GM18507 (cell line): ENCODE results near the gene FAM131A.

ENCODE experiments used
- DNase-seq: peaks from one replicate; pipeline ENCODE4 v3.0.0; 2011; ENCODE audit warnings: low read depth; ENCODE audit not compliant: insufficient read length; ENCODE audit errors: extremely low spot score
- FAIRE-seq: peaks from 2 replicates; lab custom pipeline; 2011; peaks lifted over from hg19 to GRCh38; lab: Jason Lieb, UNC

Gene FAM131A

DNA sequence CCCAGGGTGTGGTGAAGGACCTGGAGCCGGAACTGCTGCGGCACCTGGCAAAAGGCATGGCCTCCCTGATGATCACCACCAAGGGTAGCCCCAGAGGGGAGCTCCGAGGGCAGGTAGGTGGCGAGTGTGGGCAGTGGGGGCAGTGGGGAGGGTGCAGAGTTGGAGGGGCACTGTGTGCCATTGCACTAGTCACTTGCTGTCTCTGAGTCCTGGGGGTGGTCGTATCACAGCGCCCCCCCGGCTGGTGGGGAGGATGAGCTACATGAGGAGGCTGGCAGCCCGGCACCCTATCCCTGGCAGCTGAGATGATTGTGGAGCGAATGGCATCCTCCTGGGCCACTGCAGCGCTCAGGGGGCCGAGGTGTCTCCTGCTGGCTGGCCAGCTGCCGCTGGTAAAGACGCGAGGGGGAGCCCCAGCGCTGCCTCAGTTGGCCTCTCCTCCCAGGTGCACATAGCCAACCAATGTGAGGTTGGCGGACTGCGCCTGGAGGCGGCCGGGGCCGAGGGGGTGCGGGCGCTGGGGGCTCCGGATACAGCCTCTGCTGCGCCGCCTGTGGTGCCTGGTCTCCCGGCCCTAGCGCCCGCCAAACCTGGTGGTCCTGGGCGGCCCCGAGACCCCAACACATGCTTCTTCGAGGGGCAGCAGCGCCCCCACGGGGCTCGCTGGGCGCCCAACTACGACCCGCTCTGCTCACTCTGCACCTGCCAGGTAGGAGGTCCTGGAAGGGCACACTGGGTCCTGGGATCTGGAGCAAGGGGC is 48.8 kb downstream of the FAM131A start:
- no peak for DNase-seq
- no peak for FAIRE-seq

DNA sequence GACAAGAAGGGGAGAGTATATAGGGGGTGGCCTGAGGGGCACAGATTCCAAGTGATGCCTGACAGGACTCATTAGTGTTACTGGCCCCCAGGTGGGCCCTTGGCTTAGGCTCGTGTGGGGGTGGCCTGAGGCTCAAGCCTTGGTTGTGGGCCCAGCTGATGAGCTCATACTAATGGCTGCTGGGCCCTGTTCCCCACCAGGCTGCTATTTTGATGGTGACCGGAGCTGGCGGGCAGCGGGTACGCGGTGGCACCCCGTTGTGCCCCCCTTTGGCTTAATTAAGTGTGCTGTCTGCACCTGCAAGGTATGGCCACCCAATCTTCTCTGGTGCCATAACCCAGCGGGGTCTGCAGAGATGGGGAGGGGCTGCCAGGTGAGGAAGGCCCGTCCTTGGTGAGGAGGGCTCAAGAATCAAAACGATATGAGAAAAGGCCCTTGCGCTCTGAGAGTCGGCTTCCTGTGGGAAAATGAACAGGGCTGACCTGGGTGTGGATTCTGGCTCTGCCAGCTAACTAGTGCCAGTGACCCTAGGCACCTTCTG is 49.8 kb downstream of the FAM131A start:
- DNase-seq: no peak
- no peak for FAIRE-seq

DNA sequence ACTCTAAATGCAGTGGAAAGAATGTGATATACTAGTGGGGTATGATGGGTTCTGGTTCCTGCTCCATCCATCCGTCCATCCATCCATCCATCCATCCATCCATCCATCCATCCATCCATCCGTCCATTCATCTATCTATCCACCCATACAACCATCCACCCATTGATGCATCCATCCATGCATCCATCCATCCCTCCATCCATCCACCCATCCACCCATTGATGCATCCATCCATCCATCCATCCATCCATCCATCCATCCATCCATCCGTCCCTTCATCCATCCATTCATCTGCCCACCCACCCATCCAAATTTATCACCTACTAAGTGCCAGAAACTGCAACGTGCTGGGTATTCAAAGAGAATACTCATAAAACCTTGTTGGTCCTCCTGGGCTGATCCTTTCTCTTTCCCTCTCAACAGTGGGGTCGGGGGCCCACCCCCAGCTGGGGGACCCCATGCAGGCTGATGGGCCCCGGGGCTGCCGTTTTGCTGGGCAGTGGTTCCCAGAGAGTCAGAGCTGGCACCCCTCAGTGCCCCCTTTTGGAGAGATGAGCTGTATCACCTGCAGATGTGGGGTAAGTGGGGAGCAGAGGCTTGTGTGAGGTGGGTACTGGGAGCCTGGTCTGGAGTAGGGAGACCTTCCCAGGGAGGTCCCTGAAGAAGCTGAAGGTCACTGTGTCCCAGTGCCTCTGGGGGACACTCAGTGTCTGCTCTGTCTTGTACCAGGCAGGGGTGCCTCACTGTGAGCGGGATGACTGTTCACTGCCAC is 51.0 kb downstream of the FAM131A start:
- no peak for FAIRE-seq
- no peak for DNase-seq

DNA sequence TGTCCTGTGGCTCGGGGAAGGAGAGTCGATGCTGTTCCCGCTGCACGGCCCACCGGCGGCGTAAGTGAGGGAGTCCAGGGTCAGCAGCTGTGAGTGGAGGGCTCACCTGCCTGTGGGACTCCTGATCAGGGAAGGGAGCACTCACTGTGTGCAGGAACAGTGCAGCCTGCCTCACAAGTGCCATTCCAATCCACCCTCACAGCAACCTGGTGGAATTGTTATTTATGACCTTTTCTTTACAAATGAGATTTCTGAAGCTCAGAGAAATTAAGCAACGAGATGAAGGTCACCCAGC is 51.5 kb downstream of the FAM131A start:
- DNase-seq (no peak), FAIRE-seq (no peak)

DNA sequence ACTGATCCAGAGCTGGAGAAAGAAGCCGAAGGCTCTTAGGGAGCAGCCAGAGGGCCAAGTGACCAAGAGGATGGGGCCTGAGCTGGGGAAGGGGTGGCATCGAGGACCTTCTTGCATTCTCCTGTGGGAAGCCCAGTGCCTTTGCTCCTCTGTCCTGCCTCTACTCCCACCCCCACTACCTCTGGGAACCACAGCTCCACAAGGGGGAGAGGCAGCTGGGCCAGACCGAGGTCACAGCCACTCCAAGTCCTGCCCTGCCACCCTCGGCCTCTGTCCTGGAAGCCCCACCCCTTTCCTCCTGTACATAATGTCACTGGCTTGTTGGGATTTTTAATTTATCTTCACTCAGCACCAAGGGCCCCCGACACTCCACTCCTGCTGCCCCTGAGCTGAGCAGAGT is 52.0 kb downstream of the FAM131A start:
- DNase-seq (no peak), FAIRE-seq (no peak)

DNA sequence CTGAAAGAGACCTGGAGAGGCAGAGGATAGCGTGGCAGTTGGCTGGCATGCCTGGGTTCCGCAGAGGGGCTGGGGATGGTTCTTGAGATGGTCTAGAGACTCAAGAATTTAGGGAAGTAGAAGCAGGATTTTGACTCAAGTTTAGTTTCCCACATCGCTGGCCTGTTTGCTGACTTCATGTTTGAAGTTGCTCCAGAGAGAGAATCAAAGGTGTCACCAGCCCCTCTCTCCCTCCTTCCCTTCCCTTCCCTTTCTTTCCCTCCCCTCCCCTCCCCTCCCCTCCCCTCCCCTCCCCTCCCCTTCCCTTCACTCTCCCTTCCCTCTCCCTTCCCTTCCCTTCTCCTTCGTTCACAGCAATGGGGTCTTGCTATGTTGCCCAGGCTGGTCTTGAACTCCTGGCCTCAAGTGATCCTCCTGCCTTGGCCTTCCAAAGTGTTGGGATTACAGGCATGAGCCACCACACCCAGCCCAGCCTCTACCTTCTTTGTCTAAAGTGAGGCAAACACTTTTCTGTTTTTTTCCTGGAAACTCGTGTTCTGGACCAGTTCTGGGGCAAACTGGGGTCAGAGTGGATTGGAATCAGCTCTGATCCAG is 52.6 kb downstream of the FAM131A start:
- no peak for DNase-seq

DNA sequence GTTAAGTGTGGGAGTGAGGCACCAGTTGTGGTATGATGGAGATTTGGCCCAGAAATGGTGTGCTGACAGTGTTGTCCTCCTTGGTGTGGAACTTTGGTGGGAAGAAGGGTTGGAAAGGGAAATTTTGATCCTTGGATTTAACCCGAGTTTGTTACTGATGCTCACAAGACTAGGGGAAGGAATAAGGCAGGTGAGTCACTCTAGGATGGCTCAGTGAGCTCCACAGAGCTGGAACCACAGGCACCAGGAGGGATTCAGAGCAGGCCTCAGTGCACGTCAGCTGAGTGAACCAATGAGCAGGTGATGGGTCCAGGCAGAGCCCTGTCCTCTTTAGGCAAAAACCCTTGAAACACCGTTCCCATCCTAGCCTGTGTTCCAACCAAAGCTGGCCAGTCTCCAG is 53.9 kb downstream of the FAM131A start:
- no peak for FAIRE-seq
- DNase-seq: no peak

More for the DNA sequence above, 52.6 kb downstream of the FAM131A start:
- no peak for FAIRE-seq

DNA sequence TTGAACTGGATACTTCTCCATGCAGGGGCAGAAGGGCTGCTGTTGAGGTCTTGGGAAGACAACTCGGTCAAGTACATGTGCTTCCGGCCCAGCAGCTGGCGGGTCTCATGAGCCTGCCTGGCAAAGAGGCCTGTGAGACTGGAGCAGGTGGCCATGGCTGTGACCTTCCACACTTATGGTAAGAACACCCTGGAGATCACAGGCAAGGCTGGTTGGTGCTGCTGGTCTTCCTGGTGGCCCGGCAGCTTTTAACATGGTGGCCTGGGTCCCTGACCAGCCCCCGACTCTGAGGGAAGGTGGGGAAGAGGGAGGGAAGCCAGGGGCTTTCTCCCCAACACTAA is 57.9 kb downstream of the FAM131A start:
- no peak for DNase-seq
- FAIRE-seq: no peak
